Loucy (cell line): ENCODE measurements around the gene ARHGDIA.

ENCODE experiments used
- CTCF ChIP-seq: fragments of 200-600 bp; sonication (generic); conservative IDR thresholded peaks from 2 replicates; pipeline ENCODE4 v1.5.1; 2014; ENCODE audit warnings: mild to moderate bottlenecking, antibody characterized with exemption, low read length
- EZH2phosphoT487 ChIP-seq: fragments of 200-600 bp; IDR thresholded peaks from 2 replicates; pipeline ENCODE4 v1.6.1; 2018; ENCODE audit warnings: antibody characterized with exemption, mild to moderate bottlenecking, moderate library complexity, borderline replicate concordance

GRCh38 chr17:81885454-81885853, 14.3 kb upstream of the ARHGDIA start:
- TF ChIP-seq CTCF (no peak), EZH2phosphoT487 (no peak)
